C4-2B (cell line): ENCODE measurements around the gene CAMK1D.

Experiments
- ZFX ChIP-seq: fragments of 450-650 bp; IDR thresholded peaks from 2 replicates; pipeline ENCODE4 v1.6.1; 2017
- TF ChIP-seq, protein P1 (sequence below): fragments of 450-650 bp; conservative IDR thresholded peaks from 2 replicates; pipeline ENCODE4 v1.5.1; 2017; ENCODE audit warnings: mild to moderate bottlenecking

DNA sequence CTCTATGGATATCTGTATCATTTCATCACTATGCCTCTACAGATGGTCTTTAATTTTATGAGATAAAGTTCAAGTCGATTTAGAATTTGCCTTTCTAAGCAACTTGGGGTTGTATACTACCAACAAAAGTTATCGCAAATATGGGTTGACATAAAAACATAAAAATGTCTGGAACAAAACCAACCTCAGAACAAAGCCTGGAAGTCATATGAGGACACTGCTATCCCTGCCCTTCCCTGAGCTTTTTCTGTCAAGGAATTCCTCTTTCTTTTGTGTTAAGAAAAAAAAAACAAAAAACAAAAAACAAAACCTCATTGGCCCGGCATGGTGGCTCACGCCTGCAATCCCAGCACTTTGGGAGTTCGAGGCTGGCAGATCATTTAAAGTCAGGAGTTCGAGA is 319.3 kb downstream of the CAMK1D start:
- TF ChIP-seq, protein P1, sequence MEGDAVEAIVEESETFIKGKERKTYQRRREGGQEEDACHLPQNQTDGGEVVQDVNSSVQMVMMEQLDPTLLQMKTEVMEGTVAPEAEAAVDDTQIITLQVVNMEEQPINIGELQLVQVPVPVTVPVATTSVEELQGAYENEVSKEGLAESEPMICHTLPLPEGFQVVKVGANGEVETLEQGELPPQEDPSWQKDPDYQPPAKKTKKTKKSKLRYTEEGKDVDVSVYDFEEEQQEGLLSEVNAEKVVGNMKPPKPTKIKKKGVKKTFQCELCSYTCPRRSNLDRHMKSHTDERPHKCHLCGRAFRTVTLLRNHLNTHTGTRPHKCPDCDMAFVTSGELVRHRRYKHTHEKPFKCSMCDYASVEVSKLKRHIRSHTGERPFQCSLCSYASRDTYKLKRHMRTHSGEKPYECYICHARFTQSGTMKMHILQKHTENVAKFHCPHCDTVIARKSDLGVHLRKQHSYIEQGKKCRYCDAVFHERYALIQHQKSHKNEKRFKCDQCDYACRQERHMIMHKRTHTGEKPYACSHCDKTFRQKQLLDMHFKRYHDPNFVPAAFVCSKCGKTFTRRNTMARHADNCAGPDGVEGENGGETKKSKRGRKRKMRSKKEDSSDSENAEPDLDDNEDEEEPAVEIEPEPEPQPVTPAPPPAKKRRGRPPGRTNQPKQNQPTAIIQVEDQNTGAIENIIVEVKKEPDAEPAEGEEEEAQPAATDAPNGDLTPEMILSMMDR: no peak
- no peak for TF ChIP-seq ZFX
